CD14-positive monocyte (primary cell): Measurements from ENCODE around the gene CSE1L. TPM values are rescaled to one million over a fixed set of nuclear protein-coding genes. Genes with fewer than 3 reads are reported as not detected.

Experiments used
- DNase-seq, 3 donors: peaks; one replicate each; pipeline ENCODE4 v3.0.0-alpha.2; 2011 to 2022
- H2AFZ ChIP-seq: 2 replicates; pipeline ENCODE4 v1.6.0; 2012; ENCODE audit warnings: mild to moderate bottlenecking, low read depth, low read length, inconsistent platforms; ENCODE audit not compliant: insufficient read depth, poor library complexity, severe bottlenecking
- H3K27ac ChIP-seq, 2 donors: 1 replicate in 1 of 2; 2 replicates in 1 of 2; pipeline ENCODE4 v1.5.1; 2012 to 2013; ENCODE audit warnings: low read length in 2 of 2, control low read depth in 1 of 2, inconsistent platforms in 1 of 2, low read depth in 1 of 2, mild to moderate bottlenecking in 1 of 2
- H3K27me3 ChIP-seq, 2 donors: one replicate each; pipeline versions ENCODE4 v1.6.0 to v1.6.1; 2011 to 2013; ENCODE audit warnings: low read length in 2 of 2; ENCODE audit not compliant: control insufficient read depth in 2 of 2, insufficient read depth in 2 of 2
- H3K36me3 ChIP-seq, 2 donors: replicated peaks in 1 of 2; 1 replicate in 1 of 2; 2 replicates in 1 of 2; pipeline versions ENCODE4 v1.5.1 to v1.6.1; 2012 to 2013; ENCODE audit warnings: low read length in 2 of 2, control low read depth in 1 of 2, inconsistent platforms in 1 of 2, mild to moderate bottlenecking in 1 of 2; ENCODE audit not compliant: insufficient read depth in 2 of 2, control insufficient read depth in 1 of 2
- H3K4me1 ChIP-seq, 2 donors: 1 replicate in 1 of 2; 2 replicates in 1 of 2; pipeline versions ENCODE4 v1.5.1 to v1.6.1; 2012 to 2013; ENCODE audit warnings: low read length in 2 of 2, control low read depth in 1 of 2, inconsistent platforms in 1 of 2, mild to moderate bottlenecking in 1 of 2, moderate library complexity in 1 of 2; ENCODE audit not compliant: insufficient read depth in 2 of 2, control insufficient read depth in 1 of 2
- H3K4me2 ChIP-seq: replicated peaks from 2 replicates; pipeline ENCODE3; 2012; ENCODE audit warnings: low read length, moderate library complexity, mild to moderate bottlenecking; ENCODE audit not compliant: poor library complexity, severe bottlenecking; ENCODE audit errors: extremely low read depth
- H3K4me3 ChIP-seq, 3 experiments: fragments of 200-600 bp in 1 of 3; sonication (generic) in 1 of 3; replicated peaks in 1 of 3; 1 replicate in 2 of 3; 2 replicates in 1 of 3; pipeline ENCODE4 v1.5.1; 2011 to 2013; ENCODE audit warnings: low read length in 3 of 3, mild to moderate bottlenecking in 3 of 3, control low read depth in 2 of 3, low read depth in 2 of 3, inconsistent platforms in 1 of 3, moderate library complexity in 1 of 3
- H3K79me2 ChIP-seq: 2 replicates; pipeline ENCODE4 v1.6.0; 2012; ENCODE audit warnings: mild to moderate bottlenecking, control low read depth, inconsistent platforms, low read length, moderate library complexity; ENCODE audit not compliant: insufficient read depth
- H3K9ac ChIP-seq: 2 replicates; pipeline ENCODE4 v1.6.0; 2017; ENCODE audit warnings: low read length, mild to moderate bottlenecking; ENCODE audit not compliant: insufficient read depth, poor library complexity, severe bottlenecking
- H3K9me3 ChIP-seq, 2 donors: replicated peaks in 1 of 2; 1 replicate in 1 of 2; 2 replicates in 1 of 2; pipeline versions ENCODE4 v1.5.1 to v1.6.1; 2012 to 2013; ENCODE audit warnings: low read length in 2 of 2, control low read depth in 1 of 2; ENCODE audit not compliant: control insufficient read depth in 1 of 2, insufficient read depth in 1 of 2
- H4K20me1 ChIP-seq: 2 replicates; pipeline ENCODE4 v1.6.0; 2012; ENCODE audit warnings: mild to moderate bottlenecking, low read length, control low read depth, moderate library complexity; ENCODE audit not compliant: insufficient read depth
- H3K27ac Mint-ChIP-seq, 7 donors: one replicate each; pipeline ENCODE4 v1.8.0; 2020; ENCODE audit warnings: mild to moderate bottlenecking in 7 of 7, mixed read lengths in 7 of 7, moderate library complexity in 6 of 7, inconsistent platforms in 2 of 7
- H3K27me3 Mint-ChIP-seq, 3 donors: one replicate each; pipeline ENCODE4 v1.8.0; 2021 to 2022; ENCODE audit warnings: low read depth in 3 of 3, mild to moderate bottlenecking in 3 of 3, mixed read lengths in 3 of 3, moderate library complexity in 3 of 3, inconsistent platforms in 1 of 3
- H3K36me3 Mint-ChIP-seq, 2 donors: one replicate each; pipeline ENCODE4 v1.8.0; 2020; ENCODE audit warnings: mixed read lengths in 2 of 2, inconsistent platforms in 1 of 2, mild to moderate bottlenecking in 1 of 2
- H3K4me1 Mint-ChIP-seq: one replicate; pipeline ENCODE4 v1.8.0; 2020; ENCODE audit warnings: mild to moderate bottlenecking, mixed read lengths
- H3K4me3 Mint-ChIP-seq, 2 donors: one replicate each; pipeline ENCODE4 v1.8.0; 2020; ENCODE audit warnings: mild to moderate bottlenecking in 2 of 2, mixed read lengths in 2 of 2, moderate library complexity in 1 of 2
- H3K9me3 Mint-ChIP-seq, 7 donors: one replicate each; pipeline ENCODE4 v1.8.0; 2020 to 2022; ENCODE audit warnings: mixed read lengths in 7 of 7, mild to moderate bottlenecking in 6 of 7, moderate library complexity in 6 of 7, inconsistent platforms in 2 of 7
- WGBS: methylation state at CpG from one replicate; pipeline ENCODE4 v1.1.5; 2013; ENCODE audit warnings: missing lambda C conversion rate; ENCODE audit not compliant: insufficient coverage; 5-methylcytosine and 5-hydroxymethylcytosine counted together
- intact Hi-C, 2 donors: fragments of 100-400 bp; cut with micrococcal nuclease; formaldehyde crosslinking; loops; one replicate each; pipeline versions ENCODE4 v1.15.0 to v1.15.1; 2023
- polyA plus RNA-seq, 3 donors: library from polyadenylated mRNA; depleted of rRNA in 1 of 3; unstranded in 2 of 3; stranded (reverse) in 1 of 3; fragments of 300-500 nt in 2 of 3; fragments of >200 nt in 1 of 3; fragmentation: Illumina TruSeq in 2 of 3; gene quantifications; 1 replicate in 2 of 3; 2 replicates in 1 of 3; pipeline ENCODE4 v1.2.3, GENCODE V29; 2012 to 2021
- TF ChIP-seq, protein P1 (sequence below): fragments of 200-600 bp; IDR thresholded peaks from one replicate; pipeline ENCODE4 v1.8.0; 2022; ENCODE audit warnings: antibody characterized with exemption, mild to moderate bottlenecking

The CSE1L gene
- polyA plus RNA-seq, 3 donors: 8.5 to 22.0 (median 19.4) TPM

GRCh38 chr20:49030954-49031619 is 15.0 kb upstream of the CSE1L start:
- Mint-ChIP-seq H3K36me3 (peaks cover 63 to 90% of the 10 kb centered on the region in 2 donors), H3K4me3 (no peak overlapping the region), H3K4me1 (no peaks in the 10 kb centered on the region), H3K27ac (no peak overlapping the region), H3K27me3 (peaks cover 0 to 2% (median 0%) of the 10 kb centered on the region in 3 donors), H3K9me3 (no peaks in the 10 kb centered on the region)
- WGBS: 100% methylated on average over 4 of the region's 6 CpGs
- Histone ChIP-seq H3K4me2 (no peak overlapping the region), H3K27me3 (no peaks in the 10 kb centered on the region), H3K9me3 (no peaks in the 10 kb centered on the region), H3K4me1 (no peaks in the 10 kb centered on the region), H3K79me2 (no peaks in the 10 kb centered on the region), H3K27ac (no peak overlapping the region), H3K36me3 (peaks cover 63 to 94% of the 10 kb centered on the region in 2 donors), H3K9ac (no peak overlapping the region), H4K20me1 (no peaks in the 10 kb centered on the region), H2AFZ (no peak overlapping the region), H3K4me3 (no peak overlapping the region)
- intact Hi-C loops: no loop called here
- TF ChIP-seq, protein P1, sequence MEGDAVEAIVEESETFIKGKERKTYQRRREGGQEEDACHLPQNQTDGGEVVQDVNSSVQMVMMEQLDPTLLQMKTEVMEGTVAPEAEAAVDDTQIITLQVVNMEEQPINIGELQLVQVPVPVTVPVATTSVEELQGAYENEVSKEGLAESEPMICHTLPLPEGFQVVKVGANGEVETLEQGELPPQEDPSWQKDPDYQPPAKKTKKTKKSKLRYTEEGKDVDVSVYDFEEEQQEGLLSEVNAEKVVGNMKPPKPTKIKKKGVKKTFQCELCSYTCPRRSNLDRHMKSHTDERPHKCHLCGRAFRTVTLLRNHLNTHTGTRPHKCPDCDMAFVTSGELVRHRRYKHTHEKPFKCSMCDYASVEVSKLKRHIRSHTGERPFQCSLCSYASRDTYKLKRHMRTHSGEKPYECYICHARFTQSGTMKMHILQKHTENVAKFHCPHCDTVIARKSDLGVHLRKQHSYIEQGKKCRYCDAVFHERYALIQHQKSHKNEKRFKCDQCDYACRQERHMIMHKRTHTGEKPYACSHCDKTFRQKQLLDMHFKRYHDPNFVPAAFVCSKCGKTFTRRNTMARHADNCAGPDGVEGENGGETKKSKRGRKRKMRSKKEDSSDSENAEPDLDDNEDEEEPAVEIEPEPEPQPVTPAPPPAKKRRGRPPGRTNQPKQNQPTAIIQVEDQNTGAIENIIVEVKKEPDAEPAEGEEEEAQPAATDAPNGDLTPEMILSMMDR: no peak
- DNase-seq: no peak

DNA sequence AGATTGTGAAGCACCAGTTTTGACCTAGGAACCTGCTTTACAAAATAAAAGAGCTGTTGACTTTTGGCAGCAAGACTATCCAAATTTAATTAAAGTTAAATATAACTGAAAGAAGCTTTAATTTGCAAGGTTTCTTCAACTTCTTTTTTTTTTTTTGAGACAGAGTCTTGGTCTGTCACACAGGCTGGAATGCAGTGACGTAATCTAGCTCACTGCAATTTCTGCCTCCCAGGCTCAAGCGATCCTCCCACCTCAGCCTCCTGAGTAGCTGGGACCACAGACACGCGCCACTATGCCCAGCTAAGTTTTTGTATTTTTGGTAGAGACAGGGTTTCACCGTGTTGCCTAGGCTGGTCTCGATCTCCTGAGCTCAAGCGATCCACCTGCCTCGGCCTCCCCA is 13.7 kb upstream of the CSE1L start:
- Histone ChIP-seq H3K9ac (no peak overlapping the region), H3K4me3 (no peak overlapping the region), H3K36me3 (peaks cover 50 to 84% of the 10 kb centered on the region in 2 donors), H3K79me2 (no peaks in the 10 kb centered on the region), H3K9me3 (no peaks in the 10 kb centered on the region), H4K20me1 (no peaks in the 10 kb centered on the region), H3K4me2 (no peak overlapping the region), H3K27me3 (no peaks in the 10 kb centered on the region), H3K27ac (no peak overlapping the region), H3K4me1 (peaks cover 6 to 7% of the 10 kb centered on the region in 2 donors), H2AFZ (no peak overlapping the region)
- Mint-ChIP-seq H3K27ac (no peak overlapping the region), H3K4me1 (peaks cover 7% of the 10 kb centered on the region), H3K9me3 (no peaks in the 10 kb centered on the region), H3K27me3 (peaks cover 0 to 2% (median 0%) of the 10 kb centered on the region in 3 donors), H3K36me3 (peaks cover 60 to 80% of the 10 kb centered on the region in 2 donors), H3K4me3 (no peak overlapping the region)
- intact Hi-C loops: no loop called here
- TF ChIP-seq, protein P1: no peak
- DNase-seq: no peak
- 92% methylated on average over 6 of the region's 8 CpGs for WGBS
